Peyer's patch (tissue), 4 donors: Measurements from ENCODE around the gene ADGRD1. TPM values are rescaled to one million over a fixed set of nuclear protein-coding genes. Genes with fewer than 3 reads are reported as not detected.
A peak's percentile ranks its signal among the peaks of the same experiment; 100 is the strongest.

Experiments
- DNase-seq, 3 donors: peaks; one replicate each; pipeline ENCODE4 v3.0.0-alpha.2; 2017 to 2019
- H3K27ac ChIP-seq, 4 donors: fragments of 200-600 bp; sonication (generic); one replicate each; pipeline ENCODE4 v1.5.1; 2016 to 2019
- H3K27me3 ChIP-seq, 2 donors: fragments of 200-600 bp; sonication (generic); one replicate each; pipeline ENCODE4 v1.5.1; 2019
- H3K36me3 ChIP-seq, 3 donors: fragments of 200-600 bp; sonication (generic); one replicate each; pipeline ENCODE4 v1.5.1; 2016 to 2019
- H3K4me1 ChIP-seq, 4 donors: fragments of 200-600 bp; sonication (generic); one replicate each; pipeline ENCODE4 v1.5.1; 2016 to 2019
- H3K4me3 ChIP-seq, 4 donors: fragments of 200-600 bp; sonication (generic); 1 replicate in 3 of 4; 2 replicates in 1 of 4; pipeline ENCODE4 v1.5.1; 2016 to 2019; ENCODE audit warnings: mild to moderate bottlenecking in 1 of 4
- H3K9me3 ChIP-seq, 4 donors: fragments of 200-600 bp; sonication (generic); one replicate each; pipeline ENCODE4 v1.5.1; 2016 to 2019; ENCODE audit warnings: mild to moderate bottlenecking in 1 of 4
- POLR2A ChIP-seq, 2 donors: fragments of 450-650 bp; IDR thresholded peaks; one replicate each; pipeline ENCODE4 v1.5.1; 2017; ENCODE audit warnings: antibody characterized with exemption in 2 of 2, mild to moderate bottlenecking in 2 of 2, moderate library complexity in 2 of 2
- total RNA-seq, 4 donors: library from RNA; depleted of rRNA; stranded (reverse); fragments of >200 nt; gene quantifications; one replicate each; pipeline ENCODE4 v1.1.0, GENCODE V29; 2016
- TF ChIP-seq, protein P1 (sequence below), 6 experiments: fragments of 450-650 bp in 4 of 6; fragments of 200-600 bp in 2 of 6; sonication (generic) in 1 of 6; IDR thresholded peaks; one replicate each; pipeline ENCODE4 v1.5.1; 2017 to 2019; ENCODE audit warnings: antibody characterized with exemption in 6 of 6, mild to moderate bottlenecking in 3 of 6, moderate library complexity in 1 of 6

ADGRD1 gene
- total RNA-seq, 4 donors from 2014 or later = 7.0 to 42.9 (median 27.9) TPM

DNA sequence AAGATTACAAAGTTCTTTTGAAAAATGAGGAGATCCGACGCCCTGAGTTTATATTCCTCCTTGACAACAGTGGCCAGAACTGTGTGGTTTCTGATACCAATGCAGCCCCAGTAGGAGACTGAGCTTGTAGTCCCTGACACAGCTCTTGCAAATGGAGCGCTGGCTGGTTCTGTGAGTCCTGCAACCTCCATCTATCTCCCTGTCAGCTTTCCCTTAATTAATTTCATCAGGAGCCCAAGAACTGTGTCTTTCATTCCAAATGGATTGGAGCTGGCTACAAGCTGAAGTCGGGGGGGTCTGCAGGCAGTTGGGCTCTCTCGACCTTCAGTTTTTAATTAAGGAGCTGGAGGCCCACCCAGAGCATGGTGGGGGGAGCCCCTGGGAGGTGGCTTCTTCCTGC, 160.6 kb downstream of the ADGRD1 start:
- no peak overlapping the region for H3K27ac ChIP-seq
- no peaks in the 10 kb centered on the region for H3K4me1 ChIP-seq
- no peak for DNase-seq
- no peak overlapping the region for H3K4me3 ChIP-seq
- no peaks in the 10 kb centered on the region for H3K36me3 ChIP-seq
- H3K27me3 ChIP-seq = no peaks in the 10 kb centered on the region
- no peak for TF ChIP-seq POLR2A (IDR thresholded peaks at IDR 0.05)
- TF ChIP-seq, protein P1, sequence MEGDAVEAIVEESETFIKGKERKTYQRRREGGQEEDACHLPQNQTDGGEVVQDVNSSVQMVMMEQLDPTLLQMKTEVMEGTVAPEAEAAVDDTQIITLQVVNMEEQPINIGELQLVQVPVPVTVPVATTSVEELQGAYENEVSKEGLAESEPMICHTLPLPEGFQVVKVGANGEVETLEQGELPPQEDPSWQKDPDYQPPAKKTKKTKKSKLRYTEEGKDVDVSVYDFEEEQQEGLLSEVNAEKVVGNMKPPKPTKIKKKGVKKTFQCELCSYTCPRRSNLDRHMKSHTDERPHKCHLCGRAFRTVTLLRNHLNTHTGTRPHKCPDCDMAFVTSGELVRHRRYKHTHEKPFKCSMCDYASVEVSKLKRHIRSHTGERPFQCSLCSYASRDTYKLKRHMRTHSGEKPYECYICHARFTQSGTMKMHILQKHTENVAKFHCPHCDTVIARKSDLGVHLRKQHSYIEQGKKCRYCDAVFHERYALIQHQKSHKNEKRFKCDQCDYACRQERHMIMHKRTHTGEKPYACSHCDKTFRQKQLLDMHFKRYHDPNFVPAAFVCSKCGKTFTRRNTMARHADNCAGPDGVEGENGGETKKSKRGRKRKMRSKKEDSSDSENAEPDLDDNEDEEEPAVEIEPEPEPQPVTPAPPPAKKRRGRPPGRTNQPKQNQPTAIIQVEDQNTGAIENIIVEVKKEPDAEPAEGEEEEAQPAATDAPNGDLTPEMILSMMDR (IDR thresholded peaks at IDR 0.05) = no peak
- H3K9me3 ChIP-seq = no peaks in the 10 kb centered on the region

DNA sequence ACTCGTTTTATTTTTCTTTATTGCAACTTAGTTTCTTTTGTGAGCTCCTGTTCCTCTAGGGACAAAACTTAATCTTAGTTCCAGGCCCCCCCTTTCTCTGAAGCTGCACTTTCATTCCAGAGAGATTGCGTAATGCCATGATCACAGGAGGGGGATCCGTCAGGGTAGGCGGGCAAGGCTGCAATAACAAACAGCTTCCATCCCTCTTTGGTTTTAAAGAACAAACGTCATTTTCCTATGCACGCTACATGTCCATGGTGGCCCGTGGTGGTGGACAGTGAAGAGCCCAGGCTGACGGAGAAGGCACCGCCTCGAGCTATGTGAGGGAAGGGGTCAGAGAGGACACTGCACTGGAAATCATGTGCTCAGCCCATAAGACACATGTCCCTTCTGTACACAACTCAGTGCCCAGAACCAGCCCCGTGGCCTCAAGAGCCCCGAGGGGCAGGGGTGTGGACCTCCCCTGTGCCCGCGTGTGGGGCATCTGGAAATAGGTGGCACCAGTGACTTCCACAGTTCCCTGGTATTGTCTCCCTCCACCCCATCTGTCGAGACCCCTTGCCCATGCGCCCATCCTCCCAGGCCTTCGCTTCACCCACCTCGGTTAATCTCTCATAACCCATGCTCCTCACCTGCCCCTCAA, 161.4 kb downstream of the ADGRD1 start:
- no peaks in the 10 kb centered on the region for H3K36me3 ChIP-seq
- H3K27me3 ChIP-seq = no peaks in the 10 kb centered on the region
- no peaks in the 10 kb centered on the region for H3K9me3 ChIP-seq
- TF ChIP-seq, protein P1 (IDR thresholded peaks at IDR 0.05) = no peak
- TF ChIP-seq POLR2A (IDR thresholded peaks at IDR 0.05) = no peak
- no peaks in the 10 kb centered on the region for H3K4me1 ChIP-seq
- DNase-seq = peak in 1 of 3 donors; percentile 28
- H3K4me3 ChIP-seq = no peak overlapping the region
- no peak overlapping the region for H3K27ac ChIP-seq

DNA sequence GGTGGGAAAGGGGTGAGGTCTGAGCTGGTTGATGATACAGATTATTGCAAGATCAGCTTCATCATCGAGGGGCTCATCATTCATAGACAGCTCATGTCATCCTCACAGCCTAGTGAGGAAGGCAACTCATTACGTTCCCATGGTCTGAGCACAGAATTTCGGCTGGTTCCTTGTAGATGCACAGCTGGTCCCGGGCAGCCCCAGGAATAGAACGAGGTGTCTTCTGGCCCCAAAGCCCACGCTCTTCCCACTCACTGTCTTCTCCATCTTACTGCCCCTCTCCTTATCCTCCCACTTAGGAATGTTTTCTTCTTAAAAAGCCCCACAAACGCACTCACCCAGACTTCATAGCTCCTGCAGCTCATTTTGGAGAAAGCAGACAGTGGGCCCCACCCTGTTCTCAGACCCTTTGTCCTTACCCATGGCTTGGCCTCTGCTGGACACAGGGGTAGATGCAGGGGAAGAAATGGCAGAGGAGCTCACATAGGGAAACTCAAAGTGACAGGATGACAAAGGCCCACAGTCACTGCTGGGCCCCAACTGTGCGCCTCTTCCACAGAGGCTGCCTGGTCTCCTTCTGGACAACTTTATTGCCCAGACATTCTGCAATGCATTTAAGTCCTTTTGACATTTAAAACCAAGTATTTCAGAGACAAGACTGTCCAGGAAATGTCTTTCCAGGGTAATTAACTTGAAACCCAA, 162.2 kb downstream of the ADGRD1 start:
- no peaks in the 10 kb centered on the region for H3K9me3 ChIP-seq
- no peaks in the 10 kb centered on the region for H3K36me3 ChIP-seq
- no peaks in the 10 kb centered on the region for H3K4me1 ChIP-seq
- no peak overlapping the region for H3K27ac ChIP-seq
- peak in 1 of 3 donors; percentile 3 for DNase-seq
- TF ChIP-seq POLR2A (IDR thresholded peaks at IDR 0.05) = no peak
- TF ChIP-seq, protein P1 (IDR thresholded peaks at IDR 0.05) = no peak
- no peaks in the 10 kb centered on the region for H3K27me3 ChIP-seq
- no peak overlapping the region for H3K4me3 ChIP-seq

DNA sequence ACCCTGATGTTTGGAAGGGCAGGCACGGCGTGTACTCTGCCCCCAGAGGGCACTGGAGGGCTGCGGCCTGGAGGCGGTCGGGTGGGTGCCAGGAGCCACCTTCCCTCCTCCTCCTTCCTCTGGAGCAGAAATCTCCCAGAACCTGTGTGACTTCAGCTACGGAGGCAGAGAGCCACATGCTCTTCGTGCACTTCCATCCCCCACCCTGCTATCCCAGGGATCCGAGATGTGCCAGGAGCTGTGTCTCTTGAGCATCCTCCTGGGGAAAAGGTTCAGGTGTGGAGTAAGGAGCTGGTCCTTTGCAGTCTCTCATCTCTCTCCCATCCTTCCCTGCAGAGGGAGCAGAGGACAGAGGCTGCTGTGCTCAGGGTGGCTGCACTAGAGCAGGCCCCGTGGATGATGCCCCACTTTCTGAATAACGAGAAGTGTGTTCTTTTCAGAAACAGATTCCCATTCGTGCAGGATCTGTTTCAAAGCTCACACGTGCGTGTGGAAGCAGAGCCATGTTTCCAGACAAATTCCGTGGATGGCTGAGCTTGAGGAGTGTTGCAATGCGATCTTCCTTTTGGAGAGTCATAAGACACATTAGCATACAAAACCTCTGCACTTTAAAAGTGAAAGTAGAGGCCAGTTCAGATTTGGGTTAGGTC, 162.9 kb downstream of the ADGRD1 start:
- no peak for TF ChIP-seq POLR2A (IDR thresholded peaks at IDR 0.05)
- TF ChIP-seq, protein P1 (IDR thresholded peaks at IDR 0.05) = peak in 1 of 6 experiments; percentile 6
- Histone ChIP-seq H3K36me3 (no peaks in the 10 kb centered on the region), H3K4me1 (no peaks in the 10 kb centered on the region), H3K9me3 (no peaks in the 10 kb centered on the region), H3K27ac (peak overlapping the region in 1 of 4 donors; percentile 17), H3K4me3 (no peak overlapping the region), H3K27me3 (no peaks in the 10 kb centered on the region)
- peak in 1 of 3 donors; percentile 36 for DNase-seq

DNA sequence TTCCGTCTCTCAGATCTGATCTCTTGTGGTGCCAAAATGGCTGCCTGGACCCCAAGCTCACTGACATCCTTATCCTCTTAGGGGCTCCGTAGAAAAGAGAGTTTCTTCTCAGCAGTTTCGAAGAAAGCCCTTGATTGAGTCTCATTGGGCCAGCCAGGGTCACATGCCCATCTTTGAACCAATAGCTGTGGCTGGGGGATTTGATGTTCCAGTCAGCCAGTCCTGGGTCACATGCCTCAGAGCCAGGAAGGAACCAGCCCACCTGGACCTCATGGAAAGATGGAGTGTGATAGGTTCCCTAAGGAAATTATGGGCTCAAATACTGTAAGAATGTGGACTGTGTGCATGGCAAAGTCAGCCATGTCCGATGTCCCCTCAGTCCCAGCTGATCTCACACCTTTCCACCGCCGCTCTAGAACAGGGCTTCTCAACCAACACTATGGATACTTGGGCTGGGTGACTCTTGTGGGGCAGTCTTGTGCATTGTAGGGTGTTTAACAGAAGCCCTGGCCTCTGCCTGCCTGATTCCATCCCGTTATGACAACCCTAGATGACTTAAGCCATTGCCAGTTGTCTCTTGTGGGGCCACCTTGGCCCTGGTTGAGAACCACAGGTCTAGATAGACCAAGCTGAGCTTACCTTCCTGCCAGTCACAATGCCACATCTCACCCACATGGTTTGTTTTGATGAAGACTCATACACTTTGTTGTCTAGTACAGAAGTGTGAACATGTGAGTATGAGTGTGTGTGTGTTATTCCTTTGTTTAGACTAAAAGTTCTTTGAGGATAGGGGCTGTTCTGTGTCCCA, 163.9 kb downstream of the ADGRD1 start:
- DNase-seq = peak in 1 of 3 donors; percentile 28
- TF ChIP-seq, protein P1 (IDR thresholded peaks at IDR 0.05) = no peak
- no peak for TF ChIP-seq POLR2A (IDR thresholded peaks at IDR 0.05)
- Histone ChIP-seq H3K4me3 (no peak overlapping the region), H3K4me1 (no peaks in the 10 kb centered on the region), H3K9me3 (no peaks in the 10 kb centered on the region), H3K27ac (peak overlapping the region in 1 of 4 donors; percentile 12), H3K36me3 (no peaks in the 10 kb centered on the region), H3K27me3 (no peaks in the 10 kb centered on the region)
